Stimulated activated CD4-positive, alpha-beta T cell treated with anti-CD3 and anti-CD28 coated beads, TNF-alpha, amount 100 ng/mL, for 1 hour (primary cell): Measurements from ENCODE around the gene SHISA2.

Source experiments
- DNase-seq, 3 donors: peaks; one replicate each; pipeline ENCODE4 v3.0.0-alpha.2; 2020; ENCODE audit warnings: low read depth in 3 of 3, low spot score in 1 of 3

The SHISA2 gene

DNA sequence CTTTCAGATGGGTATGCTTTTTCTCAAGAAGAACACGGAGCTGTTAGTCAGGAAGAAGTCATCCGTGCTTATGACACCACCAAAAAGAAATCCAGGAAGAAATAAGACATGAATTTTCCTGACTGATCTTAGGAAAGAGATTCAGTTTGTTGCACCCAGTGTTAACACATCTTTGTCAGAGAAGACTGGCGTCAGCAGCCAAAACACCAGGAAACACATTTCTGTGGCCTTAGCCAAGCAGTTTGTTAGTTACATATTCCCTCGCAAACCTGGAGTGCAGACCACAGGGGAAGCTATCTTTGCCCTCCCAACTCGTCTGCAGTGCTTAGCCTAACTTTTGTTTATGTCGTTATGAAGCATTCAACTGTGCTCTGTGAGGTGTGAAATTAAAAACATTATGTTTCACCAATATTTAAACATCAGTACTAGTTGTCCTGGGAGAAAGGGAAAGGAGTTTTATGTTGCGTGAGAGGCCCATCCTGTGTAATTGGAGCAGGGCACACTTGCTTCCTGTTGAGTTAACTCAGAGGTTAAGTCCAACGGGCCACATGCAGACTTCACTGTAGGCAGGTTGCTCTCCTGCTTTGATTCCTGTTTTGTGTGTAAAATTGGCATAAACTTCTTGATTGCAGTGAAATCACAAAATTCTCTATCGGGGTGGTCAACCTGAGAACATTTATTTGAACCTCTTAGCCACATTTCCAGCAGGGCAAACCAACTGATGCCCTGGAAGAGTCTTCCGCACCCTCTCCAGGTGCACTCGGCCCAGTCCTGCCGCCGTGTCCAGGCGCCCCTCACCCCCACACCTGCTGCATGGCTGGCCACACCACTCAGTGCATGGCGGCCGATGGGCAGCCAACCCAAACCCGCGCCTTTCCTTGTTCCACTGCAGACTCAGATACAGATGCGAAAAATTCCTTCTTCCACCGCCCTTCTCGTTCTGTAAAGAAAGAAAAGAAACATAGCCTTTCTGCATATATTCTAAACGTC, 31.6 kb downstream of the SHISA2 start:
- DNase-seq = no peak

- no peak for DNase-seq
These were observed 32.6 kb downstream of the SHISA2 start for GRCh38 chr13:26019251-26019650.

DNA sequence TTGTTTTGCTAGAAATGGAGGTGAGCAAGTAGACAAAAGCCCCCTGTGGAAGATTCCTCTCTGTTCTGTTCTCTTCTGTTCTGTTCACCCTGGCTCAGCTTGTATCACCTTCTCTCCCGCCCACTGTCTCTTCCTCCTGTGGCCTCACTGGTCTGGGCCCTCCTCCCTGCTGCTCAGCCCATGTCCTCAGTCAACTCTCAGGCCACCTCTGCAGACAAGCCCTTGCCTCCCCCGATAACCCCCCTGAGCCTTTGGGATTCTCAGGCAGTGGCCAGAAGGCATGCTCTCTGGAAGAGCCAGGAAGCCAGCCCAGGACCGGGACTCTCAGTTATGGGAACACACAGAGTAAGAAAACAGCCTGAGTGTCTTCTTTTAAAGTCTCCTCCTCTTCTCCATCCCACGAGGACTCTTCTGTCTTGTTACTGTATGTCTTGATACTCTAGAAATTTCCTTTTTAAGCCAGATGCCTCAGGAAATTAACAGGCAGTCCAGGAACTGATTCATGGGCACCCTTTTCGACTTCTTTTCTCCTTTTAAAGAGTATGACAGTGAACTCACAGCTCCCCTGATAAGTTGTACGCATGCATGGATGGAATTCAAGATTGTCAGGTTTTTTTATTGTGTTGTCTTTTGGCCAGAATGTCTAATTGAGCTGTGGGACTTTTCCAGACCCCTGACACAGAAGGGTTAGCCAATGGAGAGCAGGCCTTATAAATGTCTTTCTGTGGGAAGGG, 33.7 kb downstream of the SHISA2 start:
- no peak for DNase-seq

- no peak for DNase-seq
These were observed 34.5 kb downstream of the SHISA2 start for GRCh38 chr13:26017196-26017921.

- no peak for DNase-seq
These were observed 35.6 kb downstream of the SHISA2 start for GRCh38 chr13:26016189-26016588.

GRCh38 chr13:26015271-26016125, 36.3 kb downstream of the SHISA2 start:
- DNase-seq = no peak

DNA sequence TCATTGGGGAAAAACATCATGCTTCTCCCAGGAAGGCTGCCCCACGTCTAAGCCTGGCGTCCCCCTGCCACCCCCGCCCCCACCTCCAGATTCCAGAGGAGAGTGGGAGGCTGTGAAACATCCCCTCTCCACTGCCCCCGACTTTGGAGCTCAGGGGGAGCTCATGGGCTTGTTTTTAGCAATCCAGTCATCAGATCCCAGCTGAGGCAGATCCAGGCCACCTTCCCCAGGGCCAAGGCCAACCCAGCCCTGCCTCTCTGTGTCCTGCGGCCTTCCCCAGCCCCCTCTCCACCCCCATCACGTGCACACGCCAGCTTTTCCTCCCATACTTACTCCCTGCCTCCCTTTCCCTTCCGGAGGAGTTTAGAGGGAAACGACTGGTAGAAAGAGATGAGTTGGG, 38.8 kb downstream of the SHISA2 start:
- DNase-seq = no peak

DNA sequence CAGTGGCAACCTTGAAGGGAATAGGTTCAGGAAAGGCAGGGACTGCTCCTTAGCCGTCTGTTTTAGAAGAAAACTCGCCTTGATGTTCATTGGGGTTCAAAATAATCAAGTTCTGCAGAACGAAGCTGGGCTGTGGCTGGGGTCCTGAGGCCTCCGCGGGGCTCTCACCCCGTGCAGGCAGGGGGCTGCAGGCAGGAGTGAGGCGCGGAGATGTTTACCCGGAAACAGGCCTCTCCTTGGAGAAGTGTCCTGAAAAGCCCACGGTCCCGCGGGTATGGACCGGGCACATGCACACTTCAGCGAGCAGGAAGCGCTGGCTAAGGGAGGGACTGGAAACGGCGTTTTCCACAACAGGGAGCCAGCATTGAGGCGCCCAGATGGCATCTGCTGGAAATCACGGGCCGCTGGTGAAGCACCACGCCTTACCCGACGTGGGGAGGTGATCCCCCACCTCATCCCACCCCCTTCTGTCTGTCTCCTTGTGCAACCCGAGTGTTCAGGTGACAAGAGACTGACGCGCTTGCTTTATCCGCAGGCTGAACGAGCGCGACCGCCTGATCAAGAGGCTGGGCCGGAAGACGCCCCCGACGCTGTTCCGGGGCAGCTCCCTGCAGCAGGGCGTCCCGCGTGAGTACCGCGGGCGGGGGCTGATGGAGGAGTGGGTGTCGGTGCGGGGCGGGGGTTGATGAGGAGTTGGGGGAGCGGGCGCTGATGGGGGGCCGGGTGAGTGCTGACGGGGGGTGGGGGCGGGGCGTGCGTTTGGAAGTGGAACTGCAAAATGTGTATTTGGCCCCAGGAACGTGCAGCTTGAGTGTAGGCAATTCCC, 39.6 kb downstream of the SHISA2 start:
- peak in 2 of 3 donors; percentile 19 to 24 for DNase-seq

- DNase-seq = no peak
These were observed 40.6 kb downstream of the SHISA2 start for GRCh38 chr13:26011208-26011573.

- no peak for DNase-seq
These were observed 41.2 kb downstream of the SHISA2 start for GRCh38 chr13:26010487-26011207.

GRCh38 chr13:26007261-26008125, 44.3 kb downstream of the SHISA2 start:
- DNase-seq = no peak
